ENCODE results near the gene UNC45B. TPM values are rescaled to one million over a fixed set of nuclear protein-coding genes. Genes with fewer than 3 reads are reported as not detected.

UNC45B gene
- total and polyA plus RNA-seq, 2 of the 8 experiments (the other 6 are each of a cell fraction or from before 2014, with no cell fraction given): 0.06 to 0.15 TPM

DNA sequence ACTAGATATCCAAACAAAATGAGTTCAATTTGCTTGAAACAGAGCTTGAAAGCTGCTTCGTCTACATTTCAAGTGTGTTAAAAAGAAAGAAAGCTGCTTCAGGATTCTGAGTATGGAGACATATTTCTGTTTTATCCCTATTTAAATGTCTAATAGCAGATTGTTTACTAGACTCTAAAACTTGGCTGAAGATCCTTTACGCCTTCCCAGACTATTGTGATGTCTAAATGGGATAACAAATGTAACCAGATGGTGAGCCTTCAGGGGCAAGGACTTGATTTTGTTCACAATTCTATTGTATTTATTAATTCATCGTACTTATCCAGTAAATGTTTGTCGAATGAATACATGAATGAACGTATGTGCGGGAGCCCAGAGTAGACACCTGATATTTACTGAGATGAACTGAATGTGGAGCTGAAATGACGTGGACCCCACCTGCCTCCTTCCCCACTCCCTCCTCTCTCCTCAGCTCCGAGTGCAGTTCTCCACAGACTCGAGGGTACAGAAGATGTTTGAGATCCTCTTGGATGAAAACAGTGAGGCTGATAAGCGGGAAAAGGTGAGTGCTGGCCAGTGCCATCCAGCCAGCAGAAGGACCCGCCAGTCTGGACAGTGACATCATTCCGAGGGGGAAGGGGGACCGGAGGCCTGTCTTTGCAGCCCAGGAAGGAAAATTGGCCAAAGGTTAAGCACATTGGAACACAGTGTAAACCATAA lies 5.0 kb downstream of the UNC45B start:
- Histone ChIP-seq H3K23ac (ENCODE audit: insufficient read length) (no peak overlapping the region), H4K8ac (ENCODE audit: extremely low read depth, insufficient read depth, low read length) (no peak overlapping the region), H2AK5ac (ENCODE audit: low read depth, low read length) (no peak overlapping the region), H2BK5ac (ENCODE audit: low read depth, low read length) (no peak overlapping the region), H3K79me1 (ENCODE audit: low read depth, low read length) (no peaks in the 10 kb centered on the region; the same call in 1 of the 2 replicates), H3K9ac (replicated peaks in 1 of 4; ENCODE audit: extremely low read depth in 1 of 4, low read depth in 3 of 4, low read length in 3 of 4) (no peak overlapping the region), H3K36me3 (ENCODE audit: control insufficient read depth in 2 of 4, insufficient read depth in 4 of 4, low read length in 3 of 4) (no peaks in the 10 kb centered on the region), H3K79me2 (ENCODE audit: control insufficient read depth in 1 of 2, insufficient read depth in 2 of 2, low read length in 2 of 2) (no peaks in the 10 kb centered on the region), H3K23me2 (ENCODE audit: low read depth, low read length) (no peaks in the 10 kb centered on the region), H4K20me1 (replicated peaks in 1 of 2; ENCODE audit: control insufficient read depth in 1 of 2, insufficient read depth in 2 of 2, low read length in 2 of 2) (no peaks in the 10 kb centered on the region), H3K14ac (ENCODE audit: insufficient read length) (no peak overlapping the region), H3K4ac (replicated peaks; ENCODE audit: insufficient read length, low read depth, low read length) (no peak overlapping the region), H4K5ac (ENCODE audit: insufficient read length, low read depth, low read length) (no peak overlapping the region), H3K4me2 (ENCODE audit: insufficient read depth in 1 of 2, low read depth in 2 of 2, low read length in 2 of 2) (no peak overlapping the region), H3K56ac (replicated peaks; ENCODE audit: insufficient read length, low read depth, low read length) (no peak overlapping the region), H2BK20ac (ENCODE audit: low read length) (no peak overlapping the region), H2AFZ (ENCODE audit: low read length) (no peak overlapping the region), H3K9me3 (ENCODE audit: insufficient read depth in 2 of 2, low read depth in 1 of 2, low read length in 1 of 2) (no peaks in the 10 kb centered on the region), H2BK120ac (replicated peaks; ENCODE audit: low read depth, low read length) (no peak overlapping the region), H3K18ac (ENCODE audit: extremely low read depth, low read length) (no peak overlapping the region), H2BK15ac (ENCODE audit: low read length) (no peak overlapping the region), H3K4me1 (replicated peaks in 1 of 4; ENCODE audit: control insufficient read depth in 3 of 4, insufficient read depth in 4 of 4, low read length in 3 of 4) (peaks cover 0 to 2% (median under 1%) of the 10 kb centered on the region in 4 experiments; a peak in 2 of 7 replicates), H3K27ac (ENCODE audit: low read depth, low read length) (no peak overlapping the region), H3K27me3 (replicated peaks in 1 of 4; ENCODE audit: control insufficient read depth in 3 of 4, extremely low read depth in 1 of 4, insufficient read depth in 3 of 4, low read length in 3 of 4) (no peaks in the 10 kb centered on the region), H3K4me3 (ENCODE audit: extremely low read depth in 1 of 4, insufficient read depth in 2 of 4, low read depth in 3 of 4, low read length in 4 of 4) (no peak overlapping the region), H4K91ac (replicated peaks; ENCODE audit: insufficient read length, low read length) (no peak overlapping the region), H2BK12ac (ENCODE audit: low read depth, low read length) (no peak overlapping the region)
- no peak for FAIRE-seq
- no peak for DNase-seq (ENCODE audit: low read depth in 1 of 2, low spot score in 2 of 2)
- CTCF ChIA-PET (ENCODE audit: partially characterized antibody): interaction anchor here (0.9 kb wide), 1 partner anchor 9 kb away, joined by 5 read pairs; no protein-coding TSS in a partner anchor
- 84% methylated on average over 13 of the region's 13 CpGs; no CpG with 5 or more reads in 1 of the 2 experiments for WGBS, 2 experiments (ENCODE audit: extremely low coverage in 1 of 2, insufficient coverage in 1 of 2, insufficient read length in 1 of 2, insufficient replicate concordance in 2 of 2, low coverage in 1 of 2, low lambda C conversion rate in 2 of 2, missing lambda C conversion rate in 1 of 2)
- POLR2A ChIA-PET (ENCODE audit: partially characterized antibody): no interaction called here
- TF ChIP-seq PHF8 (conservative IDR thresholded peaks at IDR 0.05; ENCODE audit: low read depth, low read length) (no peak), SUZ12 (IDR thresholded peaks at IDR 0.05; ENCODE audit: low read length) (no peak)
